Gastroesophageal sphincter (tissue), 3 donors: ENCODE results near the gene CDC42EP3.

Source experiments
- CTCF ChIP-seq, 4 experiments: fragments of 200-600 bp in 2 of 4; fragments of 450-650 bp in 2 of 4; sonication (generic) in 1 of 4; IDR thresholded peaks; one replicate each; pipeline ENCODE4 v1.5.1; 2017 to 2019; ENCODE audit warnings: antibody characterized with exemption in 4 of 4, mild to moderate bottlenecking in 2 of 4, moderate library complexity in 2 of 4
- POLR2A ChIP-seq, 2 donors: fragments of 450-650 bp; IDR thresholded peaks; one replicate each; pipeline ENCODE4 v1.6.1; 2017; ENCODE audit warnings: antibody characterized with exemption in 2 of 2, mild to moderate bottlenecking in 2 of 2, moderate library complexity in 1 of 2

GRCh38 chr2:37721201-37721560 lies 49.7 kb upstream of the CDC42EP3 start:
- TF ChIP-seq CTCF (IDR thresholded peaks at IDR 0.05) (no peak), POLR2A (IDR thresholded peaks at IDR 0.05) (no peak)
